Kidney (tissue), 14 donors: ENCODE results near the gene FKBP2. TPM values are rescaled to one million over a fixed set of nuclear protein-coding genes. Genes with fewer than 3 reads are reported as not detected.

Experiments used
- DNase-seq, 5 donors: peaks; one replicate each; pipeline ENCODE4 v3.0.0-alpha.2; 2013 to 2020
- FAIRE-seq: peaks from 2 replicates; lab custom pipeline; 2012; peaks lifted over from hg19 to GRCh38; lab: Jason Lieb, UNC
- H3K27ac ChIP-seq, 2 donors: one replicate each; pipeline ENCODE4 v1.7.0; 2013; ENCODE audit warnings: low read depth in 2 of 2, low read length in 2 of 2, inconsistent platforms in 1 of 2
- H3K27me3 ChIP-seq: one replicate; pipeline ENCODE4 v1.7.1; 2013; ENCODE audit warnings: low read length, inconsistent platforms; ENCODE audit not compliant: control insufficient read depth, insufficient read depth
- H3K36me3 ChIP-seq, 3 donors: one replicate each; pipeline versions ENCODE4 v1.7.0 to v1.7.1; 2013; ENCODE audit warnings: low read length in 3 of 3, control low read depth in 1 of 3, inconsistent platforms in 1 of 3; ENCODE audit not compliant: insufficient read depth in 3 of 3, control insufficient read depth in 2 of 3
- H3K4me1 ChIP-seq, 3 donors: one replicate each; pipeline versions ENCODE4 v1.7.0 to v1.7.1; 2013; ENCODE audit warnings: low read length in 3 of 3, inconsistent platforms in 1 of 3, low read depth in 1 of 3; ENCODE audit not compliant: control insufficient read depth in 2 of 3, insufficient read depth in 2 of 3
- H3K4me3 ChIP-seq, 3 donors: one replicate each; pipeline versions ENCODE4 v1.7.0 to v1.8.1; 2013; ENCODE audit warnings: low read length in 3 of 3, control low read depth in 1 of 3, inconsistent platforms in 1 of 3
- H3K9ac ChIP-seq, 3 donors: one replicate each; pipeline versions ENCODE4 v1.7.0 to v1.7.1; 2013; ENCODE audit warnings: low read length in 3 of 3, control low read depth in 1 of 3, inconsistent platforms in 1 of 3
- H3K9me3 ChIP-seq, 3 donors: one replicate each; pipeline versions ENCODE4 v1.7.0 to v1.7.1; 2013; ENCODE audit warnings: low read length in 3 of 3, control low read depth in 1 of 3, inconsistent platforms in 1 of 3; ENCODE audit not compliant: control insufficient read depth in 2 of 3, insufficient read depth in 1 of 3
- intact Hi-C: fragments of 100-400 bp; cut with DNase I; formaldehyde crosslinking; loops from one replicate; pipeline ENCODE4 v1.11.1; 2022
- polyA plus RNA-seq: library from polyadenylated mRNA; stranded (reverse); fragments of 350-450 nt; fragmentation: Illumina TruSeq; extraction: RNeasy Lipid Tissue Mini Kit (QIAGEN cat#74804); gene quantifications from one replicate; pipeline ENCODE4 v1.2.3, GENCODE V29; 2014; ENCODE audit warnings: low read depth, low replicate concordance; ENCODE audit not compliant: insufficient read depth
- total RNA-seq: library from RNA; stranded (reverse); fragmentation: NEBNext Ultra II Directional; extraction: Animal tissue kit (Norgen Biotek cat#: 25700); gene quantifications from one replicate; pipeline ENCODE4 v1.2.1, GENCODE V29; 2021
- TF ChIP-seq, protein P1 (sequence below): IDR thresholded peaks from 3 replicates; pipeline ENCODE4 v1.5.1; 2012; ENCODE audit warnings: mild to moderate bottlenecking, moderate library complexity, borderline replicate concordance; ENCODE audit not compliant: insufficient read depth; ENCODE audit errors: extremely low read depth
- donor health status: control.
- donor health status: control.
- donor health status: control.
- donor health status: control.
- donor health status: control.
- donor health status: DM: yes; HTN: yes; CAD: no.
- donor health status: Normal renal cell carcinoma (clear cell type).

The FKBP2 gene
- total and polyA plus RNA-seq, 2 donors from 2014 or later, result 76.0 to 411 TPM

DNA sequence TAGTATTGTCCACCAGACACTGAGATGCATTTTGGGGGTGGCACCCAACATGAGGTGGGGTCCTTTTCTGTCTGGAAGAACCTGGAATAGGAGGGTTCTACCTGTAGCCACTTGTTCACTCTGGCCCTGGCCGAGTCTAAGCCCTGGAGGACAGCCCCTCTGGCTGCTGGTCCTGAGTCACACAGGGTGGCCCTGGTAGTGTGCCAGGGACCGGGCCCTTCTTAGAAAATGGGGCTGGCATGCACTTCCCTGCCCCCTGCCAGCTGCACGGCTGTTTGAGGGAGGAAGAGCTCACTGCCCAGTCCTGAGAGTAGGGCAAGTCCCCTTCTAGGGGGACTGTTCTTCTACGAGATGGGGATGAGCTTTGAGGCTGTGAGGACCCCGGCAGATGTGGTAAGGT, 12.6 kb downstream of the FKBP2 start:
- peaks cover 0 to 22% (median 5%) of the 10 kb centered on the region in 3 donors for H3K4me1 ChIP-seq
- no peak overlapping the region for H3K27ac ChIP-seq
- no peaks in the 10 kb centered on the region for H3K27me3 ChIP-seq
- no peak overlapping the region for H3K4me3 ChIP-seq
- TF ChIP-seq, protein P1, sequence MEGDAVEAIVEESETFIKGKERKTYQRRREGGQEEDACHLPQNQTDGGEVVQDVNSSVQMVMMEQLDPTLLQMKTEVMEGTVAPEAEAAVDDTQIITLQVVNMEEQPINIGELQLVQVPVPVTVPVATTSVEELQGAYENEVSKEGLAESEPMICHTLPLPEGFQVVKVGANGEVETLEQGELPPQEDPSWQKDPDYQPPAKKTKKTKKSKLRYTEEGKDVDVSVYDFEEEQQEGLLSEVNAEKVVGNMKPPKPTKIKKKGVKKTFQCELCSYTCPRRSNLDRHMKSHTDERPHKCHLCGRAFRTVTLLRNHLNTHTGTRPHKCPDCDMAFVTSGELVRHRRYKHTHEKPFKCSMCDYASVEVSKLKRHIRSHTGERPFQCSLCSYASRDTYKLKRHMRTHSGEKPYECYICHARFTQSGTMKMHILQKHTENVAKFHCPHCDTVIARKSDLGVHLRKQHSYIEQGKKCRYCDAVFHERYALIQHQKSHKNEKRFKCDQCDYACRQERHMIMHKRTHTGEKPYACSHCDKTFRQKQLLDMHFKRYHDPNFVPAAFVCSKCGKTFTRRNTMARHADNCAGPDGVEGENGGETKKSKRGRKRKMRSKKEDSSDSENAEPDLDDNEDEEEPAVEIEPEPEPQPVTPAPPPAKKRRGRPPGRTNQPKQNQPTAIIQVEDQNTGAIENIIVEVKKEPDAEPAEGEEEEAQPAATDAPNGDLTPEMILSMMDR, result no peak
- no peak overlapping the region for H3K9ac ChIP-seq
- intact Hi-C loops, result no loop called here
- DNase-seq (no peak), FAIRE-seq (no peak)
- H3K9me3 ChIP-seq, result no peaks in the 10 kb centered on the region
- H3K36me3 ChIP-seq, result peaks cover 0 to 6% (median 1%) of the 10 kb centered on the region in 3 donors

DNA sequence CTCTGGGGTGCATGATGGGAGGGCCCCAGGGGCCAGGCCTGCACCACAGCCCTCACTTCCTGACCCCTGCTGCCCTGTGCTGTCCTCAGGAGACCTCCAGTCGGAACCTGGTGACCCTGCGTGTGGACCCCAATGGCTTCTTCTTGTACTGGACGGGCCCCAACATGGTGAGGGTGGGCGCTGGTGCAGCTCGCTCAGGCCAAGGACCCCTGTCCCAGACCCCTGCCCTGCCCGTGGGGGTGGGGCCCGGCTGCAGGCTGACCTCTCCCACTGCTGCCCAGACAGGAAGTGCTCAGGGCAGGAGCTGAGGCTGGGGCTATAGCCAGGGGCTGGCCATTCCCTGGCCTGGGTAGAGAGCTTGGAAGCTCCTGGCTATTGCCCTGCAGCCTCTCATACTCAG, 13.4 kb downstream of the FKBP2 start:
- no peaks in the 10 kb centered on the region for H3K9me3 ChIP-seq
- H3K4me3 ChIP-seq, result no peak overlapping the region
- intact Hi-C loops, result no loop called here
- no peak overlapping the region for H3K9ac ChIP-seq
- no peaks in the 10 kb centered on the region for H3K27me3 ChIP-seq
- DNase-seq (no peak), FAIRE-seq (no peak)
- TF ChIP-seq, protein P1, result no peak
- peaks cover 0 to 20% (median 5%) of the 10 kb centered on the region in 3 donors for H3K4me1 ChIP-seq
- peaks cover 0 to 6% (median 2%) of the 10 kb centered on the region in 3 donors for H3K36me3 ChIP-seq
- no peak overlapping the region for H3K27ac ChIP-seq

DNA sequence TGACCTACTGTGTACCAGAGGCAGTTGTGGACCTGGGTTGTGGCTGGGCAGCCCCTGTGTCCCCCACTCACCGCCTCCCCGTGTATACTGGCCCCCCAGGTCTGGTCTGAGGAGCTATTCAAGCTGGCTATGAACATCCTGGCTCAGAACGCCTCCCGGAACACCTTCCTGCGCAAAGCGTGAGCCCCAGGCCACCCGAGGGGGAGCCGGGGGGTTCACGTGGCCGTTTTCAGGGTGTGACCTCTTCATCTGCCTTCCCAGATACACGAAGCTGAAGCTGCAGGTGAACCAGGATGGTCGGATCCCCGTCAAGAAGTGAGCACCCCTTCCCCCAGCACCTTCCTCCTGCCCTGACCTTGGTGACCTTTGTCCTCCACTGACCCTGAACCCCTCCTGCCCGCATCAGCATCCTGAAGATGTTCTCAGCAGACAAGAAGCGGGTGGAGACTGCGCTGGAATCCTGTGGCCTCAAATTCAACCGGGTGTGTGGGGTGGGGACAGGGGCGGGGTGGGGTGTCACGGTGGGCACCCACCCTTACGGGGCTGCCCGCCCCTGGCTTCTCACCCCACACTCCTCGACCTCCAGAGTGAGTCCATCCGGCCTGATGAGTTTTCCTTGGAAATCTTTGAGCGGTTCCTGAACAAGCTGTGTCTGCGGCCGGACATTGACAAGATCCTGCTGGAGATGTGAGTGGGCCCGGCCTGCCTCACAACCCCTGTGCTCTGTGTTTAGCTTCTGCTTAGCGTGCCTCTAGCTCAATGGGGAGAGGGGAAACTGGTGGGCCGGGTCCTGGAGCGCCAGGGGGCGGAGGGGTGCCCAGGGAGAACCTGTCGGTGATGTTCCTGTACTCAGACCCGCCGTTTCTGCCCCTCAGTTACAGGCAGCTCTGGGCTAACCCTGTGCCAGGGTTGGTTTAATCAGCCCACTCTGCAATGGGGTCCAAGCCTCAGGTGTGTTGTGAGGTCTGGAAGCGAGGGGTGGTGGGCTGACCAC, 14.5 kb downstream of the FKBP2 start:
- Histone ChIP-seq H3K27ac (no peak overlapping the region), H3K9ac (no peak overlapping the region), H3K4me3 (no peak overlapping the region), H3K36me3 (peaks cover 0 to 6% (median 6%) of the 10 kb centered on the region in 3 donors), H3K27me3 (no peaks in the 10 kb centered on the region), H3K9me3 (no peaks in the 10 kb centered on the region), H3K4me1 (peaks cover 0 to 20% (median 5%) of the 10 kb centered on the region in 3 donors)
- intact Hi-C loops, result no loop called here
- DNase-seq, result peak in 1 of 5 donors; percentile 54
- no peak for FAIRE-seq
- TF ChIP-seq, protein P1, result no peak
